T follicular helper cell (primary cell): ENCODE data around the gene GGT5.
"Not testable (repeated sequence)": the region's sequence is repeated elsewhere in the genome, so short reads cannot be mapped to it uniquely, and the experiment has no call there.

Source experiments
- DNase-seq: peaks from one replicate; pipeline ENCODE4 v3.0.0-alpha.2; 2020; ENCODE audit warnings: low read depth

Gene GGT5

GRCh38 chr22:24183321-24184031 lies 61.4 kb downstream of the GGT5 start:
- no peak for DNase-seq

DNA sequence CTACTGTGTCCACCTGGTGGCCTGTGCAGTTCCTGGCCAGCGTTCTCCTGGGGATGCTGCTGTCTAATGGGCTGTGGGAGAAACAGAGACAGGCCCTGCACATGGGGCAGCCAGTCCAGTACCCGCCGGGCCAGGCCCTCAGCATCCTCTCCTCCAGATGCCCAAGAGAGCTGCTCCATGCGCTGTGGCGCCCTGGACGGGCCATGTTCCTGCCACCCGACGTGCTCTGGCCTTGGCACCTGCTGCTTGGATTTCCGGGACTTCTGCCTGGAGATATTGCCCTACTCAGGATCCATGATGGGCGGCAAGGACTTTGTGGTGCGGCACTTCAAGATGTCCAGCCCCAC lies 62.0 kb downstream of the GGT5 start:
- DNase-seq = not testable (repeated sequence)

DNA sequence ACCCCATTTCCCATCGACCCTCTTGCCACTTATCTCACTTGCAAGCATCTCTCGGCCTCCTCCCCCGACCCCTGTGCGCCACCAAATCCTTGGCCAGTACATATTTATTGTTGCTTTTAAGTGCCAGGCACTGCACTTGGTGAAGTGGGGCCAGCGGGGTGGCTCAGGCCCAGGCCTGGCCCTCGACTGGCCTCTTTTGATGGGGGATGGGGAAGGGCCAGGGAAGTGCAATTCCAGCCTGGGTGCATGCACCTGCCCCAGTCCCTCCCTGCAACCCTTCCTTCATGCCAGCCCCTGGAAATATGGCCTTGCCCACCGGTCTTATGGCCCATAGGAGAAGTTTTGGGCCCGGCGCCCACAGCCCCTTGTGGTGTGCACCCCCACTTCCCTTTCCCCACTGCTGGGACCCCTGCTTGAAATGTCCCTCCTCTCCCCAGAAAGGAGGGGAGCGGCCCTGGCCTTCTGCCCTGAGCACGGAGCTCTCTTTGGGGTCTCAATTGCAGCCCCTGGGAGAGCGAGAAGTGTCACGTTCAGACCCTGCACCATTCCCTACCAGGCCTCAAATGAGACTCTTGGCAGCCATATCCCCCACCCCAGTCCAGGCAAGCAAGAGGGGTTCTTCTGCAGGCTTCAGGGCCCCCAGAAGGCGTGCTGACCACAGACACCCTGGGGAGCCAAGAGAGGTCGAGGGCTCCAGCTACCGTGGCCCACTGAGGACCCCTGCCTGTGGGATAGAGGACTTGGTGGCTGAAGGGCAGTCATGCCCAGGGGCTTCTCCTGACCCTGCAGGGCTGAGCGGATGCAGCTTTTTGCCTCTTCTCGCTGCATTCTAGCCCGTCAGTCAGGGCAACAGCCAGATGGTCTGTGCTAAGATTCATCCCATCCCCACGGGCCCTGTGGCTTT lies 62.6 kb downstream of the GGT5 start:
- no peak for DNase-seq

DNA sequence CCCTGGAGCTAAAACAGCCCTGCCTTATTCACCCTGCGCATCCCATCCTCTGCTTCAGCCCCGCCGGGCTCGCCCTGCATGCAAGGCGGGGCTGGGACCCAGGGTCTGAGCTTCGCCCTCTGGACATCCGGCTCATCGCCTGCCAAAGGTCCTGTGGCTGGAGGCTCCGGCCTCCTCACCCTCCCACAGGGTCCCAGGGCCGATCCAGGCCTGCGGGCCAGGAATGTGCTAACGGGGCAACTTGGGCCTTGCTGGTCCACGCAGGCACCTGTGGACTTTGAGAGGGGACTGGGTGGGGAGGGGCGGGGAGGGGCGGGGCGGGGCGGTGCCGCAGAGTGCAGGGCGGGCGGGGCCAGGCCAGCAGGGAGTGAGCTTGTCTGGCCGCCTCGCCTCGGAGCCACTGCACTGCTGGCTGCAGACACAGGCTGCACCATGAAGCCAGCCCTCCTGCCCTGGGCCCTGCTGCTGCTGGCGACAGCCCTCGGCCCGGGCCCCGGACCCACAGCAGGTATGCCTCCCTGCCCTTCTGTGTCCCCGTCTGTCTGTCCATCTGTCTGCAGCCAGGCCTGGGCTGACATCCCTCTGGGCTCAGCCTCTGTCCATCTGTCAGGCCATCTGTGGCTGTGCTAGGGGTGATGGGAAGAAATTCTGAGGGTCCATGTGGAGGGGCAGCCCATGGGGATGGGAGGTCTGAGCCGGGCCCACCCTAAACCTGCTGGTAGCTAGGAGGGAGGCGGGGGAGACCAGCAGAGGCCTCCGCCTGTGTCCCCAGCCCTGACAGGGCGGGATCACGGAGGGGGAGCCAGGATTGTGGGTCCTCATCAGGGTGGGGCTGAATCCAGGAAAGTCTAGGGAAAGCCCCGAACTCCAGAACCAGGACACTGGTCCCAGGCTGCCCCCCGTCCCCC lies 63.5 kb downstream of the GGT5 start, which contains the start of gene SUSD2:
Gene SUSD2 (plus strand): TSS at position 400 of the 908 bp plus-strand sequence. CDS start 33 bp downstream, at position 433.
- DNase-seq = no peak

DNA sequence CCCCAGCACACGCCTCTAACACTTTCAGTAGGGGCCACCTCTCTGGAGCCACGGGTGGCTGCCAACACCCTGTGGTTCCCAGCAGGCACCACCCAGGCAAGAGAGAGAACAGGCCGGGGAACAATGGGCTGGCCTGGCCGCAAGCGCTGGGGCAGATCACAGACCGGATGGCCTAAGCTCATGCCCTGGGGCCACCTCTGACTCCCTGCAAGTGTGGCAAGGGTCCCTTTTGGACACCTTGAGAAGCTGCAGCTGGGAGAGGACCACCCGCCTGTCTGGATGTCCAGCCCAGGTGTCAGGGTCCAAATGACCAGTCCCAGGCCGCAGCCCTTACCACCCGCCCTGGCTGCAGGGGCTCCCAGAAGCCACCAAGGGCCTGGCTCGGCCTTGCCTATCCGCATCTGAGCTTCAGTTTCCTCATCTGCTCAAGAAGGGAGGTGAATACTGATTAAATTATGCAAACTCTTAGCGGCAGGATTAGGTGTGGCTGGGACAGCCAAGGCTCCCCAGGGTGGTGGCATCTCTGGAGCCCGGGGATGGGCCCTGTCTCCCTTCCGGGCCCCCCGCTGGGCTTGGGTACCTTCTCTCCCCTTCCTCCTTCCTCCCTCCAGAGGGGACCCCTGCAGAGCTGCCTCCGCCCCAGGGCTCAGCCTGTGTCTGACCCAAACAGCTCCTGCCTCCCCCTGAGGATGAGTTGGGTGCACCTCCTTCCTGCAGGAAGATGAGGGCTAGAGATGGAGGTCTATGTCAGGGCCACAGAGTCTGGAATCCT lies 64.4 kb downstream of the GGT5 start:
- no peak for DNase-seq

GRCh38 chr22:24179478-24180210 lies 65.2 kb downstream of the GGT5 start:
- DNase-seq = no peak

DNA sequence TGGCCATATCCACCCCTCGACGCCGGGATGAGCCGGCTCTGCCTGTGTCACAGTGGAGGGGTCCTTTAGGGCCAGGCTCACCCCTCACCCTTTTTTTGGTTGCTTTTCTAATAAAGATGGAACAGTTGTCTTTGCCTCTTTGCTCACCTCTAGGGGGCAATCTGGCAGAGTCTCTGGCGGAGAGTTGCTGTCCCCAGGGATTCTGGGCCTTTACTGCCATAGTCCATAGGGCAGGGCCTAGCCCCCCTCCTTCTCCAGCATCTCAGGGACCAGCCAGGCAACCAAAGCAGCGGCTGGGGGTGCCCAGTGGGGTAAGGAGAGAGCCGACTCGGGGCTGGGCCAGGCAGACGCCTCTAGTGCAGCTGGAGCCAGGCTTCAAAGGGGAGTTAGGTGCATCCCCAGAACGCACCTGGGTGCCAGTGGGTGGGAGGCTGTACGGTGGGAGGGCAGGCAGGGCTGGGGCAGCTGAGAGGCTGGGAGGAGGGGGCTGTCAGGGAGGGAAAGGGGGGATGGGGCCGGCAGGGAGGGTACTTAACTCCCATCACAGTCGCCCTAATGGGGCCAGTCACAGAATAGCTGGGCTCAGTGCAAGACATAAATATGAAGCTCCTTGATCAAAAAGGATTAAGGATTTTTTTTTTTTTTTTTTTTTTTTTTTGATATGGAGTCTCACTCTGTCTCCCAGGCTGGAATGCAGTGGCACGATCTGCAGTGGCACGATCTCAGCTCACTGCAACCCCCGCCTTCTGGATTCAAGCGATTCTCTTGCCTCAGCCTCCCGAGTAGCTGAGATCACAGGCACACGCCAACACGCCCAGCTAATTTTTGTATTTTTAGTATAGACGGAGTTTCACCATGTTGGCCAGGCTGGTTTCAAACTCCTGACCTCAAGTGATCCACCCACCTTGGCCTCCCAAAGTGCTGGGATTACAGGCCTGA lies 66.1 kb downstream of the GGT5 start:
- no peak for DNase-seq

DNA sequence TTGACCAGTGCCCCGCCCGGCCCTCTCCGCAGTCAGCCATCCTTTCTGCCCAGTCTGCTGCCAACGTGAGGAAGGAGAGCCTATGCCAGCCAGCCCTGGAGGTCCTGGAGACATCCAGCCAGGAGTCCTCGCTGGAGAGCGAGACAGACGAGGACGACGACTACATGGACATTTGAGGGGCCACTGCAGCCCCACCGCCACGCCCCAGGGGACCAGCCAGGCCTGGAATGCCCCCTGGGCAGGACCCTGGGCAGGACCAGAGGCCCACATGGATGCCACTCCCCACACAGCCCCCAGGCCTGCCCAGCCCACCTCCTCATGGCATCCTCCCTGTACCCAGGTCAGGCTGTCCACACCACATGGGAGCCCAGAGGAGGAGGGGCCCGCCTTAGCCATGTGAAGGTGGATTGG lies 66.9 kb downstream of the GGT5 start:
- no peak for DNase-seq

DNA sequence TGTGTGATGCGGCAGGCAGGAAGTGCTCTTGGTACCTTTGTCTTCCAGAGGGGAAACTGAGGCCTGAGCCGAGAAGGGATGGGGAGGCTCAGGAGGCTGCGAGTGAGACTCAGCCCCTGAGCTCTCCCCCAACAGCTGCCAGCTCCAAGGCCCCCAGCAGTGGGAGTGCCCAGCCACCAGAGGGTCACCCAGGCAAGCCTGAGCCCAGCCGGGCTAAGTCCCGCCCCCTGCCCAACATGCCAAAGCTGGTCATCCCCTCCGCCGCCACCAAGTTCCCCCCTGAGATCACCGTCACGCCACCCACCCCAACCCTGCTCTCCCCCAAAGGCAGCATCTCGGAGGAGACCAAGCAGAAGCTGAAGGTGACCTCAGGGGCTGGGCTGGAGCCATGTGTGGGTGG lies 67.4 kb downstream of the GGT5 start:
- no peak for DNase-seq

DNA sequence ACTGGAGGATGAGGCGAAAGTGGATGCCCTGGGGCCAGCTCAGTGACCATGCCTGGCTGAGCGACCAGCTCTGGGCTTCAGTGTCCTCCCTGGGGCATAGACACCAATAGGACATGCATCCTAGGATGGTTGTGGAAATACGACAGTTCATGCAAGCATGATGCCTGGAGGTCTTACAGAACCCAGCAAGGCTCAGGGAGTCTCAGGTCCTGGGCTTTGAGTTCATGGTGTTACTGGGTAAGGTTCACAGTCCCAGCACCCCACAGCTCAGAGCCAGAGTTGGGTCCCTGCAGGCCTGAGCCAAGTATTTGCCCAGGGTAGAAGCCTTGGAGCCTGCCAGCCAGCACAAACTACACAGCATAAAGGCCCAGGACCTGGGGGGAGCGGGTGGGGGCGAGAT lies 67.8 kb downstream of the GGT5 start:
- DNase-seq = no peak

DNA sequence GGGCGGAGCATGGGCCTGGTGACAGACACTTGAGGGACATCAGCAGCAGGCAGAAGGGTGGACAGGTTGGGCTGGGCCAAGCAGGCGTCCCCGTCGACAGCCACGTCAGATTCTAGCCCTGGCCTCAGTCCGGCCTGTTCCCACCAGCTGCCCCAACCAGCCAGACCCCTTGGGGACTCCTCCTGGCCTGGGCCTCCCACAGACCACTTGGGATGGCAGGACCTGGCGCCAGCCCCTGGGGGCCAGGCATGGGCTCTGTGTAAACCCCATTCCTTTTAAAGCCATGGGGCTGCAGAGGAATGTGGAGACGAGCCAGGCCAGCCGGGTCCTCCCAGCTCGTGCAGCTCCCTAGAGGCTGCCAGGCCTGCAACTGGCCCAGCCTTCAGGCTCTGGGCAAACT lies 68.3 kb downstream of the GGT5 start:
- DNase-seq = no peak

DNA sequence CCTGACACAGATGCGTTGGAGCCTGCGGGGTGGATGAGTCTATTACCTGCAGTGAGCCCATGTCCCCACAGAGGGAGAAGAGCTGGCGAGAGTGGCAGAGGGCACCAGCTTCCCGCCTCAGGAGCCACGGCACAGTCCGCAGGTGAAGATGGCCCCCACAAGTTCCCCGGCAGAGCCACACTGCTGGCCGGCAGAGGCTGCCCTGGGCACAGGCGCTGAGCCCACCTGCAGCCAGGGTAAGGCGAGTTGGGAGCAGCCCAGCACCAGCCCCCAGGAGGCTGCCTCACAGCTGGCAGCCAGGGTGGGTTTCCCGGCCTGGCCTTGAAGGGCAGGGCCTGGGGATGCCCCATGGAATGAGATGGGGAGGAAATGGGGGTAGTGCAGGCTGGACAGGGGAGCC lies 68.8 kb downstream of the GGT5 start:
- DNase-seq = no peak

DNA sequence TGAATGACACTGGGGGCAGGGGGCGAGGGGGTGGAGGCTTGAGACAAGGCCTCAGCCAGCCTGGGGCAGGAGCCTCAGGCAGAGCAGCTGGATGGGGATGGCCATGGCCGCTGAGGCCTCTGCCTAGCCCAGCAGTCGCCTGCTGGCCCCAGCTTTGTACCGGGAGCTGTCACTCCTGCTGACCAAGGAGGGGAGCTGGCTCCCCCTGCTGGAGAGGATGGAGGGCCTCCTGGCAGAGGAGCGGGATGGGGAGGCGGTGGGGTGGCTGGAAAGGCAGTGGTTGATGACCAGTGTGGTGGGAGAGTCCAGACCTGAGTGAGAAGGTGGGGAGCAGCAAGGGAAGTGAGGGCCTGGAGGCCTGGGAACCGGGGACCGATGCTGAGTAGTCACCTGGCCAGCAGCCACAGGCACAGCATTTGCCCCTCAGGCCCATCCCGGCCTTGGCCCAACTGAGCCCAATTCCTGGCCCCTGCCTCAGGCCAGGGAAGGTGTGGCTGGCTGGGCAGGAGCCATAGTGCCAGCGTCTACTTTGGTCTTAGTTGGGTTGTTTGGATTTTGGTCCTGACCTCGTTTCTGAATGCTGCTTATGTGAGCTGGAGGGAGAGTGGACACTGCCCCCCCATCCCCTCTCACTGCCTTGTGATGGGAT lies 69.6 kb downstream of the GGT5 start:
- peak; percentile 37 for DNase-seq

DNA sequence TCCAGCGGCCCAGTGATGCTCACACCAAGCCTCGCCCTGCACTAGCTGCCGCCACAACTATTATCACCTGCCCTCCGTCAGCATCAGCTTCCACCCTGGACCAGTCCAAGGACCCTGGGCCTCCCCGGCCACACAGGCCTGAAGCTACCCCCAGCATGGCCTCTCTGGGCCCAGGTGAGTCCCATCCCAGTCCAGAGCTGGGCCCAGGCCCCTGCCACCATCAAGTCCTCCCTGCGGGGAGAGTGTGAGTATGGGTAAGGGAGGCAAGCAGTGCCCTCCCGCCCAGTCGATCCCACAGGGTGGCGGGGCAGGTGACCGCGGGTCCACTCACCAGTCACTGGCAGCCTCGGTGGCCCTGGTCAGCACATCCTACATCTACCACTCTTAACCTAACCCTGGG lies 73.1 kb downstream of the GGT5 start:
- DNase-seq = no peak

DNA sequence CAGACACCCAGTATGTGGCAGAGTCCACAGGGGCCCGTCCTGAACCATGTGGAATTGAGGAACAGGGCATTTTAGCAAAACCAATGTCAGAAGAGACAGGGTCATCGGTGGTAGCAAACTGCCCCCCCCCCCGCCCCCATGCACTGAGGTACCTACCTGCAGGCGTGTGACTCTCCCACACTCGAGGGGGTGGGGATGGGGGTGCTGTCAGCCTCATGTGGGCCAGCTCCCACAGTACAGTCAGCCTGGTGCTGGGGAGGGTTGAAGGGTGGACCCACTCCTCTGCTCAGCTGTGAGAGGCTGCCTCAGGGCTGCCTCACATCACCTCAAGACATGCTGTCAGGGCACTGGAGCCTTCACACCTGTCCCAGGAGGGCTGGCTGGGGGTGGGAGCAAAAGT lies 74.2 kb downstream of the GGT5 start:
- no peak for DNase-seq

- no peak for DNase-seq
Measured at GRCh38 chr22:24170188-24170587, 74.7 kb downstream of the GGT5 start.
